Suprapubic skin (tissue), 4 donors: ENCODE results near the gene HES6. TPM values are rescaled to one million over a fixed set of nuclear protein-coding genes. Genes with fewer than 3 reads are reported as not detected.

Experiments used
- DNase-seq, 2 donors: peaks; one replicate each; pipeline ENCODE4 v3.0.0-alpha.2; 2019; ENCODE audit warnings: low spot score in 2 of 2
- H3K27ac ChIP-seq: fragments of 200-600 bp; sonication (generic); one replicate; pipeline ENCODE4 v1.5.1; 2019
- H3K27me3 ChIP-seq: fragments of 200-600 bp; sonication (generic); one replicate; pipeline ENCODE4 v1.5.1; 2019
- H3K36me3 ChIP-seq: fragments of 200-600 bp; sonication (generic); one replicate; pipeline ENCODE4 v1.5.1; 2019
- H3K4me1 ChIP-seq: fragments of 200-600 bp; sonication (generic); one replicate; pipeline ENCODE4 v1.5.1; 2019
- H3K4me3 ChIP-seq: fragments of 200-600 bp; sonication (generic); one replicate; pipeline ENCODE4 v1.5.1; 2019; ENCODE audit warnings: mild to moderate bottlenecking
- H3K9me3 ChIP-seq: fragments of 200-600 bp; sonication (generic); one replicate; pipeline ENCODE4 v1.5.1; 2019
- CTCF ChIP-seq, 2 donors: fragments of 200-600 bp in 1 of 2; fragments of 450-650 bp in 1 of 2; sonication (generic) in 1 of 2; IDR thresholded peaks; one replicate each; pipeline ENCODE4 v1.5.1; 2016 to 2019; ENCODE audit warnings: antibody characterized with exemption in 2 of 2, mild to moderate bottlenecking in 1 of 2, moderate library complexity in 1 of 2
- EP300 ChIP-seq: sonication (generic); formaldehyde crosslinking; IDR thresholded peaks from one replicate; pipeline ENCODE4 v1.6.1; 2017; ENCODE audit warnings: antibody characterized with exemption
- POLR2A ChIP-seq, 2 donors: fragments of 450-650 bp; IDR thresholded peaks; one replicate each; pipeline ENCODE4 v1.6.1; 2017; ENCODE audit warnings: antibody characterized with exemption in 2 of 2, mild to moderate bottlenecking in 2 of 2, moderate library complexity in 2 of 2
- POLR2AphosphoS5 ChIP-seq, 3 donors: sonication (generic); formaldehyde crosslinking; IDR thresholded peaks; one replicate each; pipeline ENCODE4 v1.6.1; 2017; ENCODE audit warnings: antibody characterized with exemption in 3 of 3
- WGBS: methylation state at CpG from one replicate; pipeline ENCODE4 v1.1.5; 2018; 5-methylcytosine and 5-hydroxymethylcytosine counted together
- total RNA-seq, 4 donors: library from RNA; depleted of rRNA; stranded (reverse); fragments of >200 nt; gene quantifications; one replicate each; pipeline ENCODE4 v1.1.0, GENCODE V29; 2016

The HES6 gene
- total RNA-seq, 4 donors from 2014 or later: 4.0 to 10.0 (median 7.0) TPM

DNA sequence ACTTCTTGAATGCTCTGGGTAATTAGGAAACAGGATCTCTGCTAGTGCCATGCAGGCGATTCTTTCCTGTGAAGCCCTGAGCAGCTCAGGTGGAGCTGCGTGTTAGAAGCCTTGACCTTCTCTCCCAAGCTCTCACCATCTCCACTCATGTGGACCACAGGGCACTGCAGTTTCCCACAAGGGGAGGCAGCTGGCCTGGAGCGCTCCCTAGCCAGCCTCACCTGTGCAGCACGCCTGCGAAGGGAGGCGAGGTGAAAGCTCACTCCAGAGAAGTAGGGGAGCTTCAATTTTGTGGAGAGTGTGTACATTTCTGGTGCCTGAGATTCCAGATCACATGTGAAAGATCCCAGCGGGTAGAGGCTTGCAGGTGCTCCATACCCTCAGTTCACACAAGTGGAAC lies 11.1 kb upstream of the HES6 start:
- 97% methylated on average over 5 of the region's 7 CpGs for WGBS
- H3K36me3 ChIP-seq: peaks cover 99% of the 10 kb centered on the region
- TF ChIP-seq POLR2A (IDR thresholded peaks at IDR 0.05): no peak
- TF ChIP-seq CTCF (IDR thresholded peaks at IDR 0.05): no peak
- TF ChIP-seq POLR2AphosphoS5 (IDR thresholded peaks at IDR 0.05): no peak
- TF ChIP-seq EP300: no peak

GRCh38 chr2:238247841-238248453 lies 8.1 kb upstream of the HES6 start:
- WGBS: 73% methylated on average over 10 of the region's 10 CpGs
- DNase-seq: no peak
- peaks cover 2% of the 10 kb centered on the region for H3K4me1 ChIP-seq
- no peaks in the 10 kb centered on the region for H3K9me3 ChIP-seq
- TF ChIP-seq POLR2AphosphoS5 (IDR thresholded peaks at IDR 0.05): no peak
- no peak overlapping the region for H3K27ac ChIP-seq
- H3K36me3 ChIP-seq: peaks cover 90% of the 10 kb centered on the region
- no peak overlapping the region for H3K4me3 ChIP-seq
- no peaks in the 10 kb centered on the region for H3K27me3 ChIP-seq

More for the DNA sequence above, 11.1 kb upstream of the HES6 start:
- H3K4me3 ChIP-seq: no peak overlapping the region
- H3K27me3 ChIP-seq: no peaks in the 10 kb centered on the region
- H3K4me1 ChIP-seq: no peaks in the 10 kb centered on the region
- H3K9me3 ChIP-seq: no peaks in the 10 kb centered on the region
- DNase-seq: no peak
- no peak overlapping the region for H3K27ac ChIP-seq

DNA sequence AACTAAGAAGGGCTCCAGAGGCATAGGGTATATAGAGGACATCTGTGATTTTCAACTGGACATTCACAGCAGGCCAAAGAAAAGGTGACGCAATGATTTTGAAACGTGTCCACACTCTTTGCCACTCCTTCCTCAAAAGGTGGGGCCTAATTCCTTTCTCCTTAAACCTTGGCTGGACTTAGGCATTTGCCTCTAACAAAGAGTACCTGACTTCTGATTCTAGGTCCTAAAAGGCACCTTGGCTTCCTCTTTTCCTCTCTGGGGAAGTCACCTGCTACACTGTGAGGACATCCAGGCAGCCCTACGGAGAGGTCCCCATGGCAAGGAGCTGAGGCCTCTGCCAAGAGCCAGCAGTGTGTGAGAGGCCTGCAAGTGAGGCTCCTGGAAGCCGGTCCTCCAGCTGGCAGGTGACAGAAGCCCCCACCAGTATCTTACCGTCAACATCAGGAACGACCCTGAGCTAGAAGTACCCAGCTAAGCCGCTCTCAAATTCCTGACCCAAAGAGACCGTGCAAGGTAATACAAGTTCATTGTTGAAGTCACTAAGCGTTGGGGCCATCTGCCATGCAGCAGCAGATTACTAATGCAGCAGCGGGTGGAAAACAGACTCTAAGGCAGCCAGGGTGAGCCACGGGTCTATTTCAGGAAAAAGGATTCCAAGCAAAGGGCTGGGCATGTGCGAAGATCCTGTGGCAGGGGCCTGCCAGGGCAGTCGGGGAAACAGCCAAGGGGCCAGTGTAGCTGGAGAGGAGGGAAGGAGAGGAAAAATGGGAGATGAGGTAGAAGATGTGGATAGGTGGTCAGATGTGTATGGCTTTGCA lies 7.4 kb upstream of the HES6 start:
- Histone ChIP-seq H3K4me3 (no peak overlapping the region), H3K27me3 (no peaks in the 10 kb centered on the region), H3K36me3 (peaks cover 83% of the 10 kb centered on the region), H3K4me1 (peaks cover 2% of the 10 kb centered on the region), H3K9me3 (no peaks in the 10 kb centered on the region), H3K27ac (no peak overlapping the region)
- DNase-seq: no peak
- TF ChIP-seq EP300: no peak
- TF ChIP-seq POLR2AphosphoS5 (IDR thresholded peaks at IDR 0.05): no peak
- TF ChIP-seq POLR2A (IDR thresholded peaks at IDR 0.05): no peak
- no peak for TF ChIP-seq CTCF (IDR thresholded peaks at IDR 0.05)
- 83% methylated on average over 13 of the region's 13 CpGs for WGBS

DNA sequence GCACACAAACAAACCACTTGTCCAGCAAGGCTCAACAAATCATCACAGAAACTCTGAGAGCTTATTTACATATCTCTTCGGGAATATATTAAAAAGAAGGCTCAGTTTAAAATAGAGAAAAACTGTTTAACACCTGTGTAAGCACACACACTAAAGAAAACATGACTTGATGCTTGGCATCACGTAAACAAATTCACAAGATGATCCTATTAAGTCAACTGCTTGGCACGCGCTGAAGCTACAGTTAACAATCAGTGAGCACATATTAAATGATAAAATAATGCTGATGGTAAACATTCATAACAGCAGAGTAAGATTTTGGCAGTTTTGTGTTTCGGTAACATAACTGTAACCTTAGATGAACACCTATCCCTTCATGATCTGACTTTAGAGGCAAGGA lies 4.3 kb upstream of the HES6 start:
- Histone ChIP-seq H3K9me3 (no peaks in the 10 kb centered on the region), H3K4me3 (no peak overlapping the region), H3K4me1 (peaks cover 20% of the 10 kb centered on the region), H3K36me3 (peaks cover 53% of the 10 kb centered on the region), H3K27ac (no peak overlapping the region), H3K27me3 (peaks cover 2% of the 10 kb centered on the region)
- TF ChIP-seq EP300: no peak
- TF ChIP-seq CTCF (IDR thresholded peaks at IDR 0.05): no peak
- no peak for TF ChIP-seq POLR2A (IDR thresholded peaks at IDR 0.05)
- no peak for TF ChIP-seq POLR2AphosphoS5 (IDR thresholded peaks at IDR 0.05)
- no peak for DNase-seq
- WGBS: 87% methylated on average over 5 of the region's 5 CpGs

DNA sequence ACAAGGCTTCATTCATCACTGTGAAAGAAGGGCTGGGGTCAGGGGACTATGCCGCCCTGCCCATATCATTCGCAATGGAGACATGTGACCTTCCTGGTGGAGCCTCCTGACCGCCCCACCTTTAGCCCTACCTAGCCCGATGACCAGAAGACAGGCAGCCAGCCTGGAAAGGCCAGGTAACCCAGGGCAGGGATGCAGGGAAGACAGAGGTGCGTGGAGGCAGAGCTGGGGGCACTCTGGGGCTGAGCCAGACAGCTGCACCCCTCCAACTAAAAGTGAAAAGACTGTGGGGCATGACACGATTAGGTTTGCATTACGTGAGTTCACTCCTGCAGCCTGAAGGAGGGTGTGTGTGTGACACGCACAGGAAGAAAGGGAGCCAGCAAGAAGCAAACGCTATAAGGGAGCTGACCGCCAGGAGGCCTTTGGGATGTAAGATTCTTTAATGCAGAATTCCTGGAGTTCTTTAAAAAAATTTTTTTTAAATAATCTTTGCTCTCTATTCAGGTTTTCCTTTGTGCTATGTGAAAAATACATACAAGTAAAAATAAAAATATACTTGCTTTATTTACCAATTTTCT lies 3.7 kb upstream of the HES6 start:
- 84% methylated on average over 10 of the region's 10 CpGs for WGBS
- TF ChIP-seq EP300 (no peak), POLR2A (IDR thresholded peaks at IDR 0.05) (no peak), POLR2AphosphoS5 (IDR thresholded peaks at IDR 0.05) (no peak), CTCF (IDR thresholded peaks at IDR 0.05) (no peak)
- Histone ChIP-seq H3K27ac (no peak overlapping the region), H3K4me3 (no peak overlapping the region), H3K9me3 (no peaks in the 10 kb centered on the region), H3K27me3 (peaks cover 7% of the 10 kb centered on the region), H3K4me1 (peaks cover 25% of the 10 kb centered on the region), H3K36me3 (peaks cover 48% of the 10 kb centered on the region)
- DNase-seq: no peak
